Stimulated activated CD8-positive, alpha-beta memory T cell treated with anti-CD3 and anti-CD28 coated beads, Interleukin-15, amount 100 ng/mL, for 1 hour (primary cell): Measurements from ENCODE around the gene TCERG1L.

Source experiments
- DNase-seq: peaks from one replicate; pipeline ENCODE4 v3.0.0-alpha.2; 2020; ENCODE audit warnings: low read depth

The TCERG1L gene

GRCh38 chr10:131315344-131315743 is 3.8 kb upstream of the TCERG1L start:
- DNase-seq: no peak

GRCh38 chr10:131314799-131315198 is 3.3 kb upstream of the TCERG1L start:
- no peak for DNase-seq

DNA sequence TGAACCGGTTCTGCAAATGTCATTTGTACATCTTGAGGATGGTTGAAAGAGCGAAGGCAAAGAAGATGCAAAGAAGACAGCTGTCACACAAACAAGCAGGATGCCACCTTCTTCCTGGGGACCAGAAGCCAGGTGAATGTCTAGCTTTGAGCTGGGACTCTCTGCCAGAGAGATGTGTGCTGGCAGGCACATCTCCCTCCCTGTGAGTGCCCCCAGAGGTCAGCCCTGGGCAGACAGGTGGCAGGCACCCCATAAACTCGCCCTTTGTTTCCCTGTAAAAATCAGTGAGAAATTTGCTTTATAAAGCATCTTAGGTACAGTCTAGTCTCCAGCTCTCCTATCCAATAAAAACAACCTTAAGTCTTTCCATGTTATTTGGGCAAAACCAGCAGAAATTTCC is 2.6 kb upstream of the TCERG1L start:
- DNase-seq: no peak

- no peak for DNase-seq
These were observed 1.9 kb upstream of the TCERG1L start for GRCh38 chr10:131313377-131313776.

- no peak for DNase-seq
These were observed 936 bp upstream of the TCERG1L start for GRCh38 chr10:131312478-131312836.

GRCh38 chr10:131311402-131311660 is 190 bp downstream of the TCERG1L start:
- no peak for DNase-seq

- no peak for DNase-seq
These were observed 745 bp downstream of the TCERG1L start for GRCh38 chr10:131310551-131311401.

DNA sequence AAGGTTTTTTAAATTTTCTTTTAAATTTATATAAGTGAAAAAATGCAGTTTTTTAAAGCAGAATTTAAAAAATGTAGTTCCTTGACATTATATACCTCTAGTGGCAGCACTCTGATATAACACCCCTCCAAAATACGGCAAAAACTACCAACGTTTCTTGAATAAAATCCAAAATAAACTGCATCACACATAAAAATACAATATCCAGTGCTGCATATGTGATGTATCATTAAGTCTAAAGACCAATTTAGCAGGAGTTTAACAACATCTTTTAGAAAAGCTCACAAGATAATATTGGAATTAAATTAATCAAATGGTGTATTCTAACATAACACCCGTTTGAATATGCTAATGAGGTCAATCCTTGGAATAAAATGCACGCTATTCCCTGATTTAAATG is 1.4 kb downstream of the TCERG1L start:
- no peak for DNase-seq

DNA sequence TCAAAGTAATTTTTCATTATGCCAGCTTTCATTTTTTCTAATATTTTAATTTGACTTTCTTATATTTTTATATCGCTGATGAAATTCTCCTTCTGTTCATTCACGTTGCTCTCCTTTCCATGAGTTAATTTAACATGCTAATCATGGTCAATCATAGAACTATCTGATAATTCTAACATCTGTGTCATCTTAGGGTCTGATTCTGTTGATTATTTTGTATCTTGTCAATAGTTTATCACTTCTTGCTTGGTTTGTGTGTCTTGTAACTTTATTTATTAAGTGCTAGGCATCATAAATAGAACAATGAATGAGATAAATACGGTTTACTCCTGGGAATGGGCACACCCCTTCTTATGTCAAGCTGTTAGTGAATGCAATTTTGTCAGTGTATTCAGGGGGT is 11.0 kb downstream of the TCERG1L start:
- DNase-seq: no peak

GRCh38 chr10:131290781-131291180 is 20.7 kb downstream of the TCERG1L start:
- no peak for DNase-seq

DNA sequence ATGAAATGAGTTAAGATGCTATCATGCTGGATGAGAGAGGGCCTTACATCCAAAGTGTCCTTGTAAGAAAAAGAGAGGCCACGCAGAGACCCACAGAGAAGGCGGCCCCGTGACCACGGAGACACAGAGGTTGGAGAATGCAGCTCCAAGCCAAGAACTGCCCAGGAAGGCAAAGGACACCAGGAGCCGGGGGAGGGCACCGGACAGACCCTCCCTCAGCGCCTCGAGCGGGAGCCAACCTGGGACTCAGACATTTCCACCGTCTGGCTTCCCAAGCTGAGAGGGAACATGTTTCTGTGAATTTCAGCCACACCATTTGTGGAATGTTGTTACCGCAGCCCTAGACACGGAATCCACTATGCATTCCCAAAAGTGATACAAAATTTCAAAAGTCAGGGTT is 22.9 kb downstream of the TCERG1L start:
- DNase-seq: no peak

DNA sequence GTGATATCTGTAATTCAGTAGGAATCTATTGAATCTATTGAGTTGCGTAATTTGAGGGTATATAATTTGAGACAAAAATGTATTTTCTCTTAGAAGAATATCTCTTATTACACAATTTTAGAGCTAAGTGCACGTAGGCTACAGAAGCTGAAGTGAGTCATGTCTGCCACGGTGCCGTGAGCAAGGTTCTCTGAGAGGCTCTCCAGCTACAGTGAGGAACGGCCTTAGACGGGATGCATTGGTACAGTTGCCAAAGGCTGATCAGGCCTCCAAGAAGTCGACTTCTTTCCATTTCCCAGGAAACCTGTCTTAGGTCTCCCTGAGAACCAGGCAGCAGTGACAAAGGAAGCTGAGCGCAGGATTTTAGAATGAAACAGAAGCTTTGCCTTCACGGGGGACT is 28.6 kb downstream of the TCERG1L start:
- no peak for DNase-seq

DNA sequence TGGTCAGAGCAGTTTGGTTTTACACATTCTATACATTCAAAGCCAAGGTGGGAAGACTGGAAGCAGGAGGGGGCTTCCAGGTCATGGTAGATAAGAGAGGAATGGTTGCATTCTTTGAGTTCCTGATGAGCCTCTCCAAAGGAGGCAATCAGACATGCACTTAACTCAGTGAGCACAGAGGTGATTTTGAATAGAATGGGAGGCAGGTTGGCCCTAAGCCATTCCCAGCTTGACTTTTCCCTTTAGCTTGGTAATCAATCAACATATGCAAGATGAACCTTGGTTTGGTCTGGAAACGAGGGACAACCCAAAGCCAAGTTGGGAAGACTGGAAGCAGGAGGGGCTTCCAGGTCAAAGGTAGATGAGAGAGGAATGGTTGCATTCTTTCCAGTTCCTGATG is 31.4 kb downstream of the TCERG1L start:
- DNase-seq: no peak

DNA sequence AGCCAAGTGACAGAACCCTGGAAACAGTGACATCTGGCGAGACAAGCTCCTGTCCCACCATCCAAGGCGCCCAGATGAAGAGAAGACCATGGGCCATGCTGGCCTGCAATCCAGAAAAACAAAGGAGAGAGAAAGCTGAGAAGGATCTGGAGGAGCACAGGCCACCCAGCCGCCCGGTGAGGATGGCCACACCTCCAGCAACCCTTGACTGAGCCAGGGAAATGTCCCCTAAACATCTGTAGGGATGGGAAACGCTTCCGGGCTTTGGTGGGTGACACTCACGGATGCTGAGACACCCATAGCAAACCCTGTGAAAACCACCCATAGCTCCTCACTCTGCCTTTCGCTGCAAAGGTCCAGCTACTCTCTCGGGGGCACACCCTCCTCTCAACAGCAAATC is 32.0 kb downstream of the TCERG1L start:
- no peak for DNase-seq

- no peak for DNase-seq
These were observed 33.6 kb downstream of the TCERG1L start for GRCh38 chr10:131277969-131278368.

- DNase-seq: no peak
These were observed 34.2 kb downstream of the TCERG1L start for GRCh38 chr10:131277278-131277677.

GRCh38 chr10:131275691-131276090 is 35.8 kb downstream of the TCERG1L start:
- DNase-seq: no peak

- DNase-seq: no peak
These were observed 36.6 kb downstream of the TCERG1L start for GRCh38 chr10:131274883-131275282.

- DNase-seq: no peak
These were observed 37.2 kb downstream of the TCERG1L start for GRCh38 chr10:131274133-131274880.

GRCh38 chr10:131273476-131273875 is 38.0 kb downstream of the TCERG1L start:
- no peak for DNase-seq

GRCh38 chr10:131272897-131273451 is 38.5 kb downstream of the TCERG1L start:
- no peak for DNase-seq

DNA sequence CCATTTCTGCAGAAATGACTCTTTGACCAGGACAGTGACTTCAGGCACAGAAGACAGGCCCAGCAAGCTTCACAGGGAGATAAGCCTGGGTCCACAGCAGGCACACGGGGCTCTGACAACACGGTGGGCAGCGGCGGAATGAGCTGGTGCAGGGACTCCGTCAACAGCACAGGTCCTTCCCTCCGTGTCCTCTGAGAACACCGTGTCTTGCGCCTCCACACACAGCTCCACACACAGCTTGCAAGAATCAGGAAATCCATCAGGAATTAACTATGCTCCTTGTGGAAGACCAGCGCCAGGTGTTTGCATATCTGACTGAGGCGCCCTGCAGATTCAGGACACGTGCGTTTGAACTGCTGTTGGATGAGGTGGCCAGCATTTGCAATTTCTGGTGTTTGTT is 39.6 kb downstream of the TCERG1L start:
- no peak for DNase-seq

DNA sequence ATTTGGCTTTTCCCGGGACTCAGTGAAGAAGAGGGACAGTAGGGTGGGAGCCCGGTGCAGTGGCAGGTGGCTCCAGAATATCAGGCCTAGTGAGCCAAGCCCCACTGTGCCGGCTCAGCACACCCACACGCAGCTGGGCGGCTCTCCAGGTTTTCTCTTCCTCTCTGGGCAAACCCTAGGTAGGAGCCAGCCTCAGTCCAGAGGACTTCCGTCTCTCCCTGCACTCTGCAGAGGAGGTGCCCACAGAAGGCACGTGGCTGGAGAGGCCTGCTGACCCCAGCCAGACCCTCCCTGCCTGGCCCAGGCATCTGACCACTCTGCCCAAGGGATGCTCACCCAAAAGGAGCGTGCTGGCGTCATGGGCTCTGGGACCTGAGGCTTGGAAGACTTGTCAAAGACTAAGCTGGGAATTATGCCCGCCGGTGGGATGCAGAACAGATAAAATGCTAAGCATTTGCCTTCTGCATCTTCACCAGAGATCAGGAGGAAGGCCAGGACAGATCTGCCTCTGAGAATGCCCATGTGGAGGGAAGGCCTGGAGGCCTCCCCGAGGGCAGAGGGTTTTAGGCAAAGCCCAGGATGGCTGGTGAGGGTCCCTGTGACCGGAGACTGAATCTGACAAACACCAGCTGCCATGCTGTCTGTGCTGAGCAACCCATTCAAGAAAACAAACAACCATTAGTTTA is 40.2 kb downstream of the TCERG1L start:
- DNase-seq: no peak
